K562 (cell line): Measurements from ENCODE around the gene SLC25A45. TPM values are rescaled to one million over a fixed set of nuclear protein-coding genes. Genes with fewer than 3 reads are reported as not detected.

Experiments used
- BRD9 ChIP-seq: fragments of 450-650 bp; IDR thresholded peaks from 2 replicates; pipeline ENCODE4 v1.6.1; 2018; ENCODE audit warnings: low read depth; ENCODE audit not compliant: partially characterized antibody
- CAMTA2 ChIP-seq: fragments of 250-450 bp; sonication (Bioruptor Pico); conservative IDR thresholded peaks from 2 replicates; pipeline ENCODE4 v1.5.1; 2022
- ETV1 ChIP-seq: fragments of 450-650 bp; conservative IDR thresholded peaks from 2 replicates; pipeline ENCODE4 v1.6.1; 2016; ENCODE audit warnings: missing genetic modification characterization, control low read depth, low read depth, missing compliant biosample characterization
- GTF3C2 ChIP-seq: IDR thresholded peaks from 3 replicates; pipeline ENCODE4 v1.6.1; 2011; ENCODE audit warnings: borderline replicate concordance, mild to moderate bottlenecking, moderate library complexity; ENCODE audit not compliant: insufficient read length; ENCODE audit errors: extremely low read depth
- IRF1 ChIP-seq: sonication (generic); formaldehyde crosslinking; IDR thresholded peaks from 2 replicates; pipeline ENCODE4 v1.8.0; 2022; ENCODE audit warnings: missing genetic modification reagents, mild to moderate bottlenecking, borderline replicate concordance
- KDM4B ChIP-seq, 2 experiments: fragments of 450-650 bp in 1 of 2; sonication (generic) in 1 of 2; IDR thresholded peaks; 2 replicates each; pipeline ENCODE4 v1.6.1; 2016 to 2017; ENCODE audit warnings: borderline replicate concordance in 2 of 2, antibody characterized with exemption in 1 of 2, low read depth in 1 of 2, mild to moderate bottlenecking in 1 of 2
- MCM2 ChIP-seq: fragments of 450-650 bp; IDR thresholded peaks from 2 replicates; pipeline ENCODE4 v1.6.1; 2017; ENCODE audit warnings: low read depth, mild to moderate bottlenecking
- NFE2 ChIP-seq: IDR thresholded peaks from 2 replicates; pipeline ENCODE4 v1.6.1; 2014; ENCODE audit warnings: antibody characterized with exemption, low read depth
- PML ChIP-seq: IDR thresholded peaks from 2 replicates; pipeline ENCODE4 v1.6.1; 2012; ENCODE audit warnings: low read length, inconsistent platforms
- POLR2G ChIP-seq: fragments of 200-400 bp; formaldehyde crosslinking; IDR thresholded peaks from 2 replicates; pipeline ENCODE4 v1.6.1; 2017; ENCODE audit warnings: low read depth, mild to moderate bottlenecking, antibody characterized with exemption, low read length, moderate library complexity
- RBM39 ChIP-seq: fragments of 200-400 bp; formaldehyde crosslinking; optimal IDR thresholded peaks from 2 replicates; pipeline ENCODE3; 2018; ENCODE audit warnings: low read depth, low read length
- TCF15 ChIP-seq: fragments of 250-450 bp; sonication (Bioruptor Pico); IDR thresholded peaks from 2 replicates; pipeline ENCODE4 v1.8.0; 2022; ENCODE audit warnings: moderate library complexity, mild to moderate bottlenecking, inconsistent platforms
- TSHZ1 ChIP-seq: fragments of 250-450 bp; sonication (Bioruptor Pico); IDR thresholded peaks from 2 replicates; pipeline ENCODE4 v1.4.0; 2020; ENCODE audit warnings: mild to moderate bottlenecking, moderate library complexity
- U2AF1 ChIP-seq: fragments of 200-400 bp; formaldehyde crosslinking; optimal IDR thresholded peaks from 2 replicates; pipeline ENCODE3; 2017; ENCODE audit warnings: mild to moderate bottlenecking, low read depth, low read length, moderate library complexity
- WHSC1 ChIP-seq: IDR thresholded peaks from one replicate; pipeline ENCODE4 v1.6.1; 2012; ENCODE audit warnings: low read length, control low read depth, inconsistent platforms
- XRCC5 ChIP-seq: fragments of 200-400 bp; formaldehyde crosslinking; IDR thresholded peaks from 2 replicates; pipeline ENCODE4 v1.6.1; 2017; ENCODE audit warnings: low read depth, mild to moderate bottlenecking, low read length
- ZNF316 ChIP-seq: fragments of 450-650 bp; IDR thresholded peaks from 2 replicates; pipeline ENCODE4 v1.6.1; 2016
- ZNF395 ChIP-seq: fragments of 200-800 bp; sonication (Bioruptor generic); IDR thresholded peaks from 2 replicates; pipeline ENCODE4 v1.6.1; 2017; ENCODE audit warnings: missing genetic modification characterization, missing compliant biosample characterization
- polyA plus RNA-seq, 8 experiments: library from polyadenylated mRNA; depleted of rRNA in 4 of 8; stranded (reverse) in 5 of 8; unstranded in 3 of 8; fragments of >200 nt; fragmentation: Nextera tagmentation in 2 of 8; fragmentation: Illumina TruSeq in 1 of 8; extraction: Ambion mirVana in 2 of 8; extraction: Trizol in 1 of 8; gene quantifications; 2 replicates each; pipeline versions ENCODE4 v1.2.1 to v1.2.3, GENCODE V29; 2011 to 2014; ENCODE audit warnings: inconsistent platforms in 1 of 8, missing spikeins in 1 of 8
- total RNA-seq, 7 experiments: library from RNA; depleted of rRNA in 6 of 7; stranded (reverse); fragments of >200 nt in 6 of 7; fragmentation: Illumina TruSeq in 2 of 7; extraction: Trizol in 2 of 7; gene quantifications; 2 replicates each; pipeline versions ENCODE4 v1.2.1 to v1.2.3, GENCODE V29; 2011 to 2021; ENCODE audit warnings: low replicate concordance in 1 of 7

SLC25A45 gene
- total and polyA plus RNA-seq, 9 of the 15 experiments (the other 6 are each of a cell fraction or from before 2014, with no cell fraction given): 0.15 to 2.3 (median 0.68) TPM

GRCh38 chr11:65419772-65420481 lies 37.5 kb upstream of the SLC25A45 start (continued):
- no peak for TF ChIP-seq TSHZ1 (CRISPR knock-in tag)
- no peak for TF ChIP-seq KDM4B (IDR thresholded peaks at IDR 0.05; ENCODE audit: borderline replicate concordance in 2 of 2, low read depth in 1 of 2)
- TF ChIP-seq ZNF316: peak; percentile 97
- TF ChIP-seq WHSC1: no peak
- TF ChIP-seq PML: peak; percentile 34
- peak; percentile 53 for TF ChIP-seq NFE2
- TF ChIP-seq U2AF1: no peak
- TF ChIP-seq BRD9: peak; percentile 24
- no peak for TF ChIP-seq MCM2
- no peak for TF ChIP-seq CAMTA2 (CRISPR knock-in tag)
- TF ChIP-seq IRF1: no peak
- TF ChIP-seq POLR2G: peak; percentile 71
- peak; percentile 63; the same call in 1 of the 2 replicates for TF ChIP-seq ETV1
- no peak for TF ChIP-seq GTF3C2
- no peak for TF ChIP-seq RBM39
- TF ChIP-seq ZNF395 (CRISPR knock-in tag): no peak
- TF ChIP-seq TCF15 (CRISPR knock-in tag): no peak
- no peak for TF ChIP-seq XRCC5
